Activated T-helper 1 cell treated with Interleukin-2 at 50 U/mL for 16 hours (primary cell): ENCODE results near the gene CRY2.
A peak's percentile ranks its signal among the peaks of the same experiment; 100 is the strongest.
"Not testable (repeated sequence)": the region's sequence is repeated elsewhere in the genome, so short reads cannot be mapped to it uniquely, and the experiment has no call there.

Experiments used
- DNase-seq: peaks from one replicate; pipeline ENCODE4 v3.0.0-alpha.2; 2020; ENCODE audit warnings: low read depth

CRY2 gene

GRCh38 chr11:45811571-45812290 lies 35.5 kb upstream of the CRY2 start:
- no peak for DNase-seq

GRCh38 chr11:45812581-45813548 lies 34.4 kb upstream of the CRY2 start:
- no peak for DNase-seq

- DNase-seq, result no peak
Measured at GRCh38 chr11:45815747-45816146, 31.5 kb upstream of the CRY2 start.

- no peak for DNase-seq
Measured at GRCh38 chr11:45816614-45817013, 30.7 kb upstream of the CRY2 start.

- DNase-seq, result no peak
Measured at GRCh38 chr11:45817191-45817590, 30.1 kb upstream of the CRY2 start.

- DNase-seq, result no peak
Measured at GRCh38 chr11:45818961-45819605, 28.2 kb upstream of the CRY2 start.

GRCh38 chr11:45820211-45820857 lies 26.9 kb upstream of the CRY2 start:
- DNase-seq, result no peak

GRCh38 chr11:45826492-45826891 lies 20.8 kb upstream of the CRY2 start:
- DNase-seq, result not testable (repeated sequence)

- no peak for DNase-seq
Measured at GRCh38 chr11:45827123-45827522, 20.2 kb upstream of the CRY2 start.

GRCh38 chr11:45828996-45829395 lies 18.3 kb upstream of the CRY2 start:
- no peak for DNase-seq

- no peak for DNase-seq
Measured at GRCh38 chr11:45830596-45830995, 16.7 kb upstream of the CRY2 start.

- DNase-seq, result no peak
Measured at GRCh38 chr11:45832811-45833441, 14.3 kb upstream of the CRY2 start.

- DNase-seq, result no peak
Measured at GRCh38 chr11:45833761-45834160, 13.5 kb upstream of the CRY2 start.

GRCh38 chr11:45834298-45834756 lies 12.9 kb upstream of the CRY2 start:
- no peak for DNase-seq

- no peak for DNase-seq
Measured at GRCh38 chr11:45839204-45839603, 8.1 kb upstream of the CRY2 start.

GRCh38 chr11:45840251-45840650 lies 7.0 kb upstream of the CRY2 start:
- DNase-seq, result not testable (repeated sequence)

GRCh38 chr11:45843158-45843924 lies 3.9 kb upstream of the CRY2 start:
- peak; percentile 80 for DNase-seq

- no peak for DNase-seq
Measured at GRCh38 chr11:45844822-45845578, 2.3 kb upstream of the CRY2 start.

GRCh38 chr11:45846174-45846675 lies 1.1 kb upstream of the CRY2 start:
- DNase-seq, result no peak

GRCh38 chr11:45847911-45848316 lies 639 bp downstream of the CRY2 start:
- peak; percentile 9 for DNase-seq
